Gastrocnemius medialis (tissue), 4 donors: ENCODE results near the gene CEP350.

Source experiments
- CTCF ChIP-seq, 5 experiments: fragments of 450-650 bp in 3 of 5; fragments of 200-600 bp in 2 of 5; sonication (generic) in 2 of 5; IDR thresholded peaks in 4 of 5; conservative IDR thresholded peaks in 1 of 5; 1 replicate in 4 of 5; 2 replicates in 1 of 5; pipeline ENCODE4 v1.5.1; 2016 to 2019; ENCODE audit warnings: antibody characterized with exemption in 5 of 5, mild to moderate bottlenecking in 3 of 5, moderate library complexity in 3 of 5
- POLR2A ChIP-seq, 2 donors: fragments of 450-650 bp; IDR thresholded peaks; one replicate each; pipeline ENCODE4 v1.6.1; 2017; ENCODE audit warnings: antibody characterized with exemption in 2 of 2, mild to moderate bottlenecking in 2 of 2, moderate library complexity in 2 of 2

GRCh38 chr1:180155182-180155682, 200.6 kb downstream of the CEP350 start:
- TF ChIP-seq CTCF (IDR thresholded peaks at IDR 0.05 in 4 of 5, conservative IDR thresholded peaks at IDR 0.05 in 1 of 5) (no peak), POLR2A (IDR thresholded peaks at IDR 0.05) (no peak)
